NOMO-1 treated with DMSO at 0.1 percent for 48 hours (cell line): Measurements from ENCODE around the gene SMIM35.

Experiments used
- DNase-seq: peaks from one replicate; lab custom pipeline; 2025; ENCODE audit not compliant: unreplicated experiment; lab: John Stamatoyannopoulos, UW

Gene SMIM35

GRCh38 chr11:118060081-118060661, 26.6 kb downstream of the SMIM35 start:
- DNase-seq: no peak

- no peak for DNase-seq
Measured at GRCh38 chr11:118059246-118059940, 27.4 kb downstream of the SMIM35 start.

- DNase-seq: no peak
Measured at GRCh38 chr11:118058311-118059245, 28.2 kb downstream of the SMIM35 start.

GRCh38 chr11:118057251-118058145, 29.3 kb downstream of the SMIM35 start:
- DNase-seq: no peak

GRCh38 chr11:118056806-118057205, 30.0 kb downstream of the SMIM35 start:
- no peak for DNase-seq

- no peak for DNase-seq
Measured at GRCh38 chr11:118055966-118056365, 30.8 kb downstream of the SMIM35 start.

GRCh38 chr11:118054712-118055640, 31.8 kb downstream of the SMIM35 start:
- DNase-seq: no peak

- DNase-seq: no peak
Measured at GRCh38 chr11:118052581-118053206, 34.1 kb downstream of the SMIM35 start.

- no peak for DNase-seq
Measured at GRCh38 chr11:118051611-118052461, 34.9 kb downstream of the SMIM35 start.

GRCh38 chr11:118051136-118051610, 35.6 kb downstream of the SMIM35 start:
- DNase-seq: no peak

- DNase-seq: no peak
Measured at GRCh38 chr11:118050208-118050891, 36.4 kb downstream of the SMIM35 start.

- no peak for DNase-seq
Measured at GRCh38 chr11:118049771-118050170, 37.0 kb downstream of the SMIM35 start.

GRCh38 chr11:118048472-118049370, 38.0 kb downstream of the SMIM35 start:
- DNase-seq: no peak

- no peak for DNase-seq
Measured at GRCh38 chr11:118047749-118048148, 39.0 kb downstream of the SMIM35 start.

GRCh38 chr11:118046964-118047700, 39.6 kb downstream of the SMIM35 start:
- DNase-seq: no peak
